KMS-11 (cell line): Measurements from ENCODE around the gene PRR15L.

ENCODE experiments used
- H2AFZ ChIP-seq: fragments of 200-600 bp; sonication (generic); 2 replicates; pipeline ENCODE4 v1.6.1; 2016; ENCODE audit warnings: antibody characterized with exemption, mixed run types, low read depth
- H3K27ac ChIP-seq: fragments of 200-600 bp; sonication (generic); 2 replicates; pipeline ENCODE4 v1.6.1; 2016; ENCODE audit warnings: mild to moderate bottlenecking, mixed run types
- H3K27me3 ChIP-seq: fragments of 200-600 bp; sonication (generic); 2 replicates; pipeline ENCODE4 v1.6.1; 2017; ENCODE audit warnings: mild to moderate bottlenecking, low read depth, mixed run types, moderate library complexity; ENCODE audit not compliant: insufficient read depth
- H3K36me3 ChIP-seq: fragments of 200-600 bp; sonication (generic); 2 replicates; pipeline ENCODE4 v1.6.1; 2017; ENCODE audit warnings: mild to moderate bottlenecking, mixed run types; ENCODE audit not compliant: insufficient read depth
- H3K4me1 ChIP-seq: fragments of 200-600 bp; sonication (generic); 2 replicates; pipeline ENCODE4 v1.6.1; 2016; ENCODE audit warnings: mild to moderate bottlenecking, low read depth, mixed run types; ENCODE audit not compliant: poor library complexity, severe bottlenecking
- H3K4me2 ChIP-seq: fragments of 200-600 bp; sonication (generic); 2 replicates; pipeline ENCODE4 v1.7.0; 2016; ENCODE audit warnings: mild to moderate bottlenecking, mixed run types
- H3K4me3 ChIP-seq: fragments of 200-600 bp; sonication (generic); IDR thresholded peaks from 2 replicates; pipeline ENCODE4 v1.6.1; 2017; ENCODE audit warnings: low read depth, low read length, mixed read lengths; ENCODE audit not compliant: insufficient read depth
- H3K79me2 ChIP-seq: fragments of 200-600 bp; sonication (generic); 2 replicates; pipeline ENCODE4 v1.6.1; 2016; ENCODE audit warnings: low read depth, mixed run types; ENCODE audit not compliant: insufficient read depth
- H3K9ac ChIP-seq: fragments of 200-600 bp; sonication (generic); 2 replicates; pipeline ENCODE4 v1.6.1; 2016; ENCODE audit warnings: mild to moderate bottlenecking, mixed run types
- H4K20me1 ChIP-seq: fragments of 200-600 bp; sonication (generic); 2 replicates; pipeline ENCODE4 v1.6.1; 2016; ENCODE audit warnings: mild to moderate bottlenecking, mixed run types; ENCODE audit not compliant: insufficient read depth
- TF ChIP-seq, protein P1 (sequence below): fragments of 200-600 bp; sonication (generic); conservative IDR thresholded peaks from 2 replicates; pipeline ENCODE4 v1.6.1; 2017; ENCODE audit warnings: low read depth, mild to moderate bottlenecking, antibody characterized with exemption, low read length, moderate library complexity, mixed read lengths

Gene PRR15L

DNA sequence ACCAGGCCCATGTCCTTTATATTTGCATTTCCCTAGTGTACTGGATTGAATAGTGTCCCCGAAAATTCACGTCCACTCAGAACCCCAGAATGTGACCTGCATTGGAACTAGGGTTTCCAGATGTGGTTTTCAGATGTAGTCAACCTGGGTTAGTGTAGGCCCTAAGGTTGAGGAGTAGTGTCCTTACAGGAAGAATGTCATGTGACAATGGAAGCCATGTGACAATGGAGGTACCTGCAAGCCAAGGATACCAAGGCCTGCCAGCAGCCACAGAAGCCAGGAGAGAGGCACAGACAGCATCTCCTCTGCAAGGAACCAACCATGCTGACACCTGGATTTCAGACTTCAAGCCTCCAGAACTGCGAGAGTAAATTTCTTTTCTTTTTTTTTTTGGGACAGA lies 5.2 kb upstream of the PRR15L start:
- Histone ChIP-seq H3K27ac (no peak overlapping the region), H3K4me3 (no peak overlapping the region), H3K79me2 (no peaks in the 10 kb centered on the region), H3K36me3 (no peaks in the 10 kb centered on the region), H4K20me1 (no peaks in the 10 kb centered on the region), H3K4me2 (no peak overlapping the region), H2AFZ (no peak overlapping the region), H3K27me3 (no peaks in the 10 kb centered on the region), H3K9ac (no peak overlapping the region), H3K4me1 (peaks cover 5% of the 10 kb centered on the region)
- TF ChIP-seq, protein P1, sequence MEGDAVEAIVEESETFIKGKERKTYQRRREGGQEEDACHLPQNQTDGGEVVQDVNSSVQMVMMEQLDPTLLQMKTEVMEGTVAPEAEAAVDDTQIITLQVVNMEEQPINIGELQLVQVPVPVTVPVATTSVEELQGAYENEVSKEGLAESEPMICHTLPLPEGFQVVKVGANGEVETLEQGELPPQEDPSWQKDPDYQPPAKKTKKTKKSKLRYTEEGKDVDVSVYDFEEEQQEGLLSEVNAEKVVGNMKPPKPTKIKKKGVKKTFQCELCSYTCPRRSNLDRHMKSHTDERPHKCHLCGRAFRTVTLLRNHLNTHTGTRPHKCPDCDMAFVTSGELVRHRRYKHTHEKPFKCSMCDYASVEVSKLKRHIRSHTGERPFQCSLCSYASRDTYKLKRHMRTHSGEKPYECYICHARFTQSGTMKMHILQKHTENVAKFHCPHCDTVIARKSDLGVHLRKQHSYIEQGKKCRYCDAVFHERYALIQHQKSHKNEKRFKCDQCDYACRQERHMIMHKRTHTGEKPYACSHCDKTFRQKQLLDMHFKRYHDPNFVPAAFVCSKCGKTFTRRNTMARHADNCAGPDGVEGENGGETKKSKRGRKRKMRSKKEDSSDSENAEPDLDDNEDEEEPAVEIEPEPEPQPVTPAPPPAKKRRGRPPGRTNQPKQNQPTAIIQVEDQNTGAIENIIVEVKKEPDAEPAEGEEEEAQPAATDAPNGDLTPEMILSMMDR = no peak

DNA sequence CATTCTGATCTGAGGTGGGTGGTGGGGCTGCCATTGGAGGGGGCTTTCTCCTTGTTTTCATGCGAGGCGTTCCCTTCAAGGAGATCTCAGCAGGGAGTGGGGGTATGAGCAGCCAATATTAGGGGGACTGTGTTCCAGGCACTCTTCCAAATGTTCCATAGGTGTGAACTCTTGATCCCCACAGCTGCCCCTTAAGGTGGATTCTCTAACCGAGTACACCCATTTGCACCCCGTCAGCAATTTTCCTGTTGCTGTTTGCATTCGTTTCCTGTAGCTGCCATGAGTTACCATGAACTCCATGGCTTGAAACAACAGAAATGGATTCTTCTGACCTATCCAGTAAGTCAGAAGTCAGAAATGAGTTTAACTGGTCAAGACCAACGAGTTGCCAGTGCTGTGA lies 3.7 kb upstream of the PRR15L start:
- H2AFZ ChIP-seq = no peak overlapping the region
- TF ChIP-seq, protein P1 = no peak
- no peak overlapping the region for H3K27ac ChIP-seq

DNA sequence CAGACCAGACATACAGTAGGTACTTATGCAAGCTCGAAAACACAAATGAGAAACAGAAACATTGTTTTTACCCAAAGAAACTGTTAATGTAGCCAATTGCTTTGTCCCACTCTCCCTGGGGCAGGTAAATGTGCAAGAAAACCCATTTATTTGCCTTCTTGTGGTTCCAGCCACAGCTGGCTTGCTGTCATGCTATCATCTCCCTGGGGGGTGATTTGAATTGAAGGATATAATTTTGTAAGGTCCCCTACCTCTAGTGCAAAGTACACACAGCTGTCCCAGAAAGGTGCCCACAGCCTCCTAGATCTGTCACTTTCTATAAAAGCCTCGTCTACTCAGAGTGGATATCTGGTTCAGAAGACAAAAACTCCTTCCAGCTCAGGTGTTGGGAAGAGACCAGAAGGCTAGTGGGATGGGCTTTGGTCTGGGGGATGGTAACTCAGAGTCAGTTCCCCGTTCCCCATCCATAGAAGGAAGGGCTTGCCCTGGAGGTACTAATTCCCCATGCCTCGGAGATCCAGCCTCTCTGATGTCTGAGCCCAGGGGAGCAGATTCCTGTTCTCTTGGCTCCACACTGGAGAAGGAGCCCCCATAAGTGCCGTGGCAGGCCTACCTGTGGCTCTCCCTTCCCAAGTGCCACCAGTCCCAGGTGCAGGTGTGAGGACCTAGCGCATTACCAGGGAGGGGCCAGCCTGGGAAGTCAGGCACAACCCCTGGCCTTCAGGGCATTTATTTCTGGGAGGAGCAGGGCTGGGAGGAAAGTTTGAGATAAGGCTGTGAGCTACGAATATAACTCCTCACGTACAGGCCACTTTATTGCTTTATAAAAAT lies 2.4 kb upstream of the PRR15L start:
- Histone ChIP-seq H3K9ac (no peak overlapping the region), H3K27ac (no peak overlapping the region), H3K79me2 (no peaks in the 10 kb centered on the region), H4K20me1 (no peaks in the 10 kb centered on the region), H2AFZ (no peak overlapping the region), H3K4me1 (peaks cover 5% of the 10 kb centered on the region), H3K4me3 (no peak overlapping the region), H3K27me3 (no peaks in the 10 kb centered on the region), H3K36me3 (no peaks in the 10 kb centered on the region), H3K4me2 (no peak overlapping the region)
- TF ChIP-seq, protein P1 = no peak

More for the DNA sequence above, 3.7 kb upstream of the PRR15L start:
- no peaks in the 10 kb centered on the region for H4K20me1 ChIP-seq
- H3K27me3 ChIP-seq = no peaks in the 10 kb centered on the region
- no peaks in the 10 kb centered on the region for H3K79me2 ChIP-seq
- H3K4me2 ChIP-seq = no peak overlapping the region
- H3K9ac ChIP-seq = no peak overlapping the region
- no peak overlapping the region for H3K4me3 ChIP-seq
- H3K4me1 ChIP-seq = peaks cover 5% of the 10 kb centered on the region
- no peaks in the 10 kb centered on the region for H3K36me3 ChIP-seq

DNA sequence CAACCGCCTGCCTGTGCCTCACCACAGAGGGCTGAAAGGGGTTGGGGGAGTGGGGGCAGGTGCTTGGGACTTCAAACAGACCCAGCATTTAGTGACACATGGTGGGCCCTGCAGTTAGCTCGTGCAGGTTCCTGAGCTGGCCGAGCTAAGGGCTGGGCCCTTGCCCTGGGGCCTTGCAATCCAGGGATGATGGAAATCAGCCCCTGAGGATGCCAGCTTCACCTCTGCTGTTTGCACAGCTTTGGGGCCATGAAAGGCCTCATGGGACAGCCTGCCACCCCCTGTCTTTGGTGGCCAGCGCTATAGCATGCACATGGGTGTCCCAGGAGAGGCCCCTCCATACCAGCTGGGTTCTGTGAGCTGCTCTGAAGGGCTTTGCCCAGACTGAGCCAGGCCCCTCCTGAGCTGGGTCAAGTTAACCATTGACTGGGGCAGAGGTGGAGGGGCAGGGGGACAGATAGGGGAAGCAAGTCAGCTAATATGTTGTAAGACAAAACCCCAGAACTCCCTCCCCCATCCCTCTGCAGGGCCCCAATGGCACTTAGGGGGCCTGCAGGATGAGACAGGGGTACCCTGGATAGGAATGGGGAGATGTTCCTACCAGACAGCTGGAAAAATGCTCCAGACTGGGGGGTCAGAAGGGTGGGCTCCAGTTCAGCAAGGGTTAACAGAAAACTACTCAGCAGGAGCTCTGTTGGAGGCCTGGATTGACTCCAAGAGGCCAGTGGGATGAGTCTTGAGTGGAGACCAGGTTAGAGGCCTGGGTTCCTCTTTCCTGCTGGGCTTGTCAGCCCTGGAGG lies 692 bp downstream of the PRR15L start:
- H3K36me3 ChIP-seq = no peaks in the 10 kb centered on the region
- no peaks in the 10 kb centered on the region for H4K20me1 ChIP-seq
- H3K27ac ChIP-seq = no peak overlapping the region
- no peak overlapping the region for H3K9ac ChIP-seq
- H3K27me3 ChIP-seq = no peaks in the 10 kb centered on the region
- no peak overlapping the region for H3K4me2 ChIP-seq
- H2AFZ ChIP-seq = no peak overlapping the region
- H3K79me2 ChIP-seq = no peaks in the 10 kb centered on the region
- TF ChIP-seq, protein P1 = no peak
- H3K4me3 ChIP-seq = no peak overlapping the region
- peaks cover 5% of the 10 kb centered on the region for H3K4me1 ChIP-seq
